COLO668 (cell line): ENCODE results near the gene HOMER3.
"Not testable (repeated sequence)": the region's sequence is repeated elsewhere in the genome, so short reads cannot be mapped to it uniquely, and the experiment has no call there.

ENCODE experiments used
- DNase-seq: peaks from one replicate; lab custom pipeline; 2025; ENCODE audit not compliant: unreplicated experiment; lab: John Stamatoyannopoulos, UW

The HOMER3 gene

GRCh38 chr19:18903156-18904037 is 37.6 kb downstream of the HOMER3 start:
- DNase-seq: no peak

- DNase-seq: not testable (repeated sequence)
Measured at GRCh38 chr19:18902519-18902918, 38.5 kb downstream of the HOMER3 start.

- DNase-seq: no peak
Measured at GRCh38 chr19:18901491-18901890, 39.5 kb downstream of the HOMER3 start.

GRCh38 chr19:18900700-18901481 is 40.1 kb downstream of the HOMER3 start:
- no peak for DNase-seq

GRCh38 chr19:18899624-18900560 is 41.1 kb downstream of the HOMER3 start:
- DNase-seq: no peak

- no peak for DNase-seq
Measured at GRCh38 chr19:18898607-18899408, 42.2 kb downstream of the HOMER3 start.

- DNase-seq: no peak
Measured at GRCh38 chr19:18898081-18898606, 42.9 kb downstream of the HOMER3 start.

GRCh38 chr19:18897094-18898029 is 43.7 kb downstream of the HOMER3 start:
- DNase-seq: no peak

GRCh38 chr19:18896421-18896841 is 44.6 kb downstream of the HOMER3 start:
- peak; percentile 5 for DNase-seq

- DNase-seq: peak; percentile 31
Measured at GRCh38 chr19:18895824-18896341, 45.1 kb downstream of the HOMER3 start, which contains the start of gene CERS1. CERS1 (minus strand) TSS chr19:18896158; CDS start chr19:18896072, 86 bp downstream.

- DNase-seq: peak; percentile 33
Measured at GRCh38 chr19:18895038-18895823, 45.8 kb downstream of the HOMER3 start.

GRCh38 chr19:18894254-18895037 is 46.6 kb downstream of the HOMER3 start:
- peak; percentile 8 for DNase-seq

GRCh38 chr19:18893587-18894253 is 47.3 kb downstream of the HOMER3 start:
- no peak for DNase-seq

GRCh38 chr19:18889949-18890745 is 50.9 kb downstream of the HOMER3 start:
- no peak for DNase-seq

GRCh38 chr19:18886972-18887371 is 54.0 kb downstream of the HOMER3 start:
- no peak for DNase-seq
